HG03097 (cell line): ENCODE results near the gene BPIFB6.

Experiments used
- ATAC-seq: cut with Tn5 transposase; IDR thresholded peaks from one replicate; pipeline ENCODE4 v1.9.1; 2021; ENCODE audit not compliant: unreplicated experiment, low FRiP score

The BPIFB6 gene

GRCh38 chr20:33000802-33001466 lies 30.5 kb upstream of the BPIFB6 start:
- ATAC-seq = no peak

GRCh38 chr20:33002087-33002808 lies 29.2 kb upstream of the BPIFB6 start:
- ATAC-seq = no peak

DNA sequence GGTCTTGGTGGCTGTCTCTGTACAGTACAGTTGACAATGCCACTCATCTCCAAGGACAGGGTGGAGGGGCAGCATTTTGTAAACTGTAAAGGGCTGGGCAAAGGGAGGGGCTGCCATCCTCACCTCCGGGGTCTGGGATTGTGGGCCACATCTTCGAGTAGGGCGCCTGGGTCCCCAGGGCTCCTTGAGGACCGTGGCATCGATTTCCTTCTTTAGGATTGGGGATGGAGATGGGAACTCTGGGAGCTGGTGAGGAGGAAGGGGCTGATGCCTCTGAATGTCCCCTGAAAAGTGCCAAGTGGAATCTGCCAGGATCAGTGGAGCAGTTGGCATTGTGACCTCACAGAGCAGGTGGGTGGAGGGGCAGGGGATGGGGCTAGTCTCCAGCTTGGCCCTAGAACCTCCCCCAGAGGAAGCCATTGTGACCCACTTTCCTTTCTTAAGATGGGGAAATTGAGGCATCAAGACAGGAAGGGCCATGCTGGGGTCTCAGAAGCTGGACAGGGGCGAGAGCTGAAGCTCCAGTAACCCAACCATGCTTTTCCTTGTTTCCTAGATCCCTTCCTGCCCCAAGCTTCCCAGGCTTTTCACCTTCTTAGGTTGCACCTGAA lies 27.2 kb upstream of the BPIFB6 start, which contains the start of gene SUN5:
SUN5 (minus strand) TSS at position 293 of the 611 bp plus-strand sequence; CDS start at position 200, 93 bp downstream.
- ATAC-seq = no peak

DNA sequence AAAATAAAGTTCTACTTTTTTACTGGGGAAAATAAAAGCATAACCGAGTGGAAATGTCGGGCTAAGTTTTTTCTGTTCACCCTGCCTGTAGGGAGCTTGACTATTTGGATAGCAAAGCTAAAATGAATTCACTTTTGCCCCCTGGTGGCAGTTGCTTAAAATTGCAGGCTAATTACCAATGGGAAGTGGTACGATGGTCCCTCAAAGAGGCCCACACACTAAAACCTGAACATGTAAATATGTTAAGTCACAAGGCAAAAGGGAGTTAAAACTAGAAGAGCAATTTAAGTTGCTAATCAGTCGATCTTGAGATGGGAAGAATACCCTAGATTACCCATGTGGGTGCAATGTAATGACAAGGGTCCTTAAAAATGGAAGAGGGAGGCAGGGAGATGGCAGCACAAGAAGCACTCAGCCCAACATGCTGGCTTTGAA lies 26.3 kb upstream of the BPIFB6 start:
- no peak for ATAC-seq

- no peak for ATAC-seq
Observed at GRCh38 chr20:33005908-33006775, 25.3 kb upstream of the BPIFB6 start.

- no peak for ATAC-seq
Observed at GRCh38 chr20:33006776-33007375, 24.6 kb upstream of the BPIFB6 start.

- no peak for ATAC-seq
Observed at GRCh38 chr20:33007376-33008335, 23.8 kb upstream of the BPIFB6 start, which contains the start of gene BPIFB2. BPIFB2 (plus strand) TSS chr20:33007704; CDS start chr20:33008575, 871 bp downstream.

GRCh38 chr20:33008336-33009213 lies 22.9 kb upstream of the BPIFB6 start:
- no peak for ATAC-seq

DNA sequence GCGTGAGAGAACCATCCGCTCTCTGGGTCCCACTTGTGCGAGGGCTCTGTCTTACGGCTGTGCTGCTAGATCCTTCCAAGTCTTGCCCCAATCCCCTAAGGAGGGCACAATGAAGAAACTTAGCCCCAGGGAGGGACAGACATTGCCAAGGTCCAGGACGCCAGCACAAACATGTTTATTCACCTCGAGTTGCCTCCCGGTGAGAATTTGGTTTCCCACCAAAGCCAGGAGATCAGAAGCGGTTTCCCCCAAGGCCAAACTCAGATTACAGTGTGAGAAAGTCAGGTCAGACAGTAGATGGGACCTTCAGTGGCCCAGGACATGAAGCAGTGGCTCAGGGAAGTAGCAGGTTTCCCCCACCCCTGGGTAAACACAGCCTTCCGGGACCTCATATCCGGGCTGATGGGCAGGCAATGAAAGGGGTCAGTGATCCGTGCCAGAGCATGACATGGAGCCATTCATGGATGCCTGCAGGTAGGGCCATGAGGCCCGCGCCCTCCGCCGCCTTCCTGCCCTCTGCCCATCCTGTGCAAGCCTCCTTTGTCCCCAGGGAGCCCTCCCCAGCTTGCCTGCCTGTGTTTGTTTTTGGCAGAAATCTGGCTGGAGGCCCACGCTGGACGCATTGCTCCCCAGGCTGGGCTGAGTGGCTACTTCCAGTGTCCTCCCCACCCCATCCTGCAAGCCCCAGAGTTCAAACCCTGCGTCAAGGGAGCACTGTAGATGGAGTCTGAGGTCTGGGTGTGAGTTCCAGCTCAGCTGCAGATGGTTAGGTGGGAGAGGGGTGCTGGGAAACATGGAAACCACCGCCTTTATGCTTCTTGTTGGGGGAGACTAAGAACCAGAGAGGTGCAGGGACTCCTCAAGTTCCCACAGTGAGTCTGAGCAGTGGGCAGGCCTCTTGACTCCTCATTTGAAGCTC lies 22.0 kb upstream of the BPIFB6 start:
- no peak for ATAC-seq

- no peak for ATAC-seq
Observed at GRCh38 chr20:33010133-33010504, 21.3 kb upstream of the BPIFB6 start.

GRCh38 chr20:33010674-33011449 lies 20.6 kb upstream of the BPIFB6 start:
- ATAC-seq = no peak

DNA sequence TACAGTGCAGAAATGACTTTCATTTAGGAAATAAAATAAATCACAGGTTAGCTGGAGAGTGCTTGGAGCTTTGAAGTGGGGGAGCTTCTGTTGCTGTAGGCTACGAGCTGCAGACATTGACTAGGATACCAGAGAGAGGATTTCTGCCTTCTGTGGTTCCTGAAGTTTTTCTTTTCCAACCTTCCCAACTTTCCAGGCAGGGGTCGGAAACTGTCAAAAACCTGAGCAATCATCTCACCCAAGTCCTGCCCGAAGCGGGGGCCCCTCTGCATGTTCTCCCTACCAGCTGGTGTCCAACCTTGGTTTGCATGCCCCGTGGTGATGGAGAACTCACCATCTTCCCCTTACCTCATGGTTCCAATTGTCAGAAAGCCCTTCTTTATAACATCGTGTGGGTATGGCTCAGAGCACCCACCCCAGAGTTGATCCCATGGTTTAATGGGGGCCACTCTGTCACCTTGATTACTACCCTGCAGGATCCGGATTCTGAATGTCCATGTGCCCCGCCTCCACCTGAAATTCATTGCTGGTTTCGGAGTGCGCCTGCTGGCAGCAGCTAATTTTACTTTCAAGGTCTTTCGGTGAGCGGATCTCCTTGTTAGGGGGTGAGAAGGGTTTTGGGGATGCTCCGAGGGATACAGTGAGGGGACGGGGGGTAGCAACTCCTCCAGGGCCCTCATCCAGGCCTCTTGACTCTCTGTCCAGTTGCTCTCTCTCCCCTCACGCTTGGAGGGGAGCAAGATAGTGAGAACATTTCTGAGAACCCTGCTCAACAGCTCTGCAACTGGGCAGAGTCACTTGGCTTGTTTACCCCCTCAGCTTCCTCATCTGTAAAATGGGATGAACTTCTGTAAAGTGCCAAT lies 18.9 kb upstream of the BPIFB6 start:
- ATAC-seq = no peak

DNA sequence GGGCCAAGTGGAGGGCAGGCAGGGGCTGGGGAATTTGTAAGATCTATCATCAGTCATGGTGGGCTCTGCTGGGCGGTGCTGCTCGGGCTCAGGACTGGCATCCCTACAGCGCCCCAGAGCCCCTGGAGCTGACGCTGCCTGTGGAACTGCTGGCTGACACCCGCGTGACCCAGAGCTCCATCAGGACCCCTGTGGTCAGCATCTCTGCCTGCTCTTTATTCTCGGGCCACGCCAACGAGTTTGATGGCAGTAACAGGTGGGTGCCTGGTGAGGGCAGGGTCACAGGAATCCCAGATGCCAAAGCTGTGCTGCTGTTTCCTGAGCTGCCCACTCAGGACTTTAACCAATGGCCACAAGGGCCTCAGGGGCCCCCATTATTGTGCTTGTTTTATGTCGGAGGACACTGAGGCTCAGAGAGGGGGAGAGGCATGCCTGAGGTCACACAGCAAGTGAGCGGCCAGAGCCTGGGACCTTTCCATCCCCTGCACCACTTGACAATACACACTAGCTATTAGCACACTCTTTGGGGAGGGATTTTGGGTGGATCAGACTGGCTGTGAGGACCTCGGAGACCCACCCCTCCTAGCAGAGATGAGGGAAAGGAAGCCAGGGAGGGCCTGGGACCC lies 17.6 kb upstream of the BPIFB6 start:
- no peak for ATAC-seq

GRCh38 chr20:33014336-33015113 lies 16.9 kb upstream of the BPIFB6 start:
- ATAC-seq = no peak
